PC-9 (cell line): ENCODE measurements around the gene SUSD5. TPM values are rescaled to one million over a fixed set of nuclear protein-coding genes. Genes with fewer than 3 reads are reported as not detected.

Experiments
- BruUV-seq: library from RNA; stranded (reverse); fragments of 400-500 nt; replicated peaks from 2 replicates; lab custom pipeline; 2021; lab: Mats Ljungman, UMichigan
- CTCF ChIA-PET: fragments of 300-600 bp; sonication (Branson Sonifier 250); formaldehyde crosslinking; loops from one replicate; lab custom pipeline; 2022; ENCODE audit warnings: antibody characterized with exemption; lab: Charles Lee
- POLR2A ChIA-PET: fragments of 300-600 bp; sonication (Branson Sonifier 250); formaldehyde crosslinking; loops from one replicate; lab custom pipeline; 2022; ENCODE audit warnings: antibody characterized with exemption; ENCODE audit not compliant: unreplicated experiment; lab: Charles Lee
- DNase-seq, 2 experiments: peaks; one replicate each; pipeline versions ENCODE4 v3.0.0 to v3.0.0-alpha.2; 2015 to 2022; ENCODE audit warnings: mixed read lengths in 1 of 2
- H2AFZ ChIP-seq: fragments of 200-600 bp; sonication (generic); 2 replicates; pipeline ENCODE4 v1.8.1; 2017; ENCODE audit warnings: antibody characterized with exemption
- H3F3A ChIP-seq: fragments of 200-600 bp; sonication (generic); 2 replicates; pipeline ENCODE4 v1.8.1; 2017; ENCODE audit warnings: antibody characterized with exemption, mild to moderate bottlenecking, low read depth; ENCODE audit not compliant: insufficient read depth
- H3K27ac ChIP-seq: fragments of 200-600 bp; sonication (generic); 2 replicates; pipeline ENCODE4 v1.6.1; 2016; ENCODE audit warnings: mixed run types
- H3K27me3 ChIP-seq: fragments of 200-600 bp; sonication (generic); 2 replicates; pipeline ENCODE4 v1.6.1; 2016; ENCODE audit warnings: low read depth, mixed run types; ENCODE audit not compliant: insufficient read depth
- H3K36me3 ChIP-seq: fragments of 200-600 bp; sonication (generic); 2 replicates; pipeline ENCODE4 v1.6.1; 2016; ENCODE audit warnings: low read depth, mixed run types
- H3K4me1 ChIP-seq: fragments of 200-600 bp; sonication (generic); replicated peaks from 2 replicates; pipeline ENCODE4 v1.6.1; 2016; ENCODE audit warnings: mixed run types; ENCODE audit not compliant: insufficient read depth
- H3K4me2 ChIP-seq: fragments of 200-600 bp; sonication (generic); 2 replicates; pipeline ENCODE4 v1.6.1; 2017; ENCODE audit warnings: mixed run types
- H3K4me3 ChIP-seq: fragments of 200-600 bp; sonication (generic); 2 replicates; pipeline ENCODE4 v1.6.1; 2016; ENCODE audit warnings: mixed run types
- H3K79me2 ChIP-seq: fragments of 200-600 bp; sonication (generic); 2 replicates; pipeline ENCODE4 v1.6.1; 2017; ENCODE audit warnings: low read depth, mixed run types
- H3K9me2 ChIP-seq: fragments of 200-600 bp; sonication (generic); 2 replicates; pipeline ENCODE4 v1.8.1; 2017; ENCODE audit warnings: mild to moderate bottlenecking; ENCODE audit not compliant: insufficient read depth
- H3K9me3 ChIP-seq: fragments of 200-600 bp; sonication (generic); 2 replicates; pipeline ENCODE4 v1.8.1; 2016; ENCODE audit warnings: low read depth; ENCODE audit not compliant: insufficient read depth
- H4K20me1 ChIP-seq: fragments of 200-600 bp; sonication (generic); 2 replicates; pipeline ENCODE4 v1.8.1; 2017; ENCODE audit not compliant: insufficient read depth
- CTCF ChIP-seq: fragments of 200-600 bp; sonication (generic); conservative IDR thresholded peaks from 2 replicates; pipeline ENCODE4 v1.6.1; 2017; ENCODE audit warnings: mixed run types, antibody characterized with exemption, mild to moderate bottlenecking, moderate library complexity
- EZH2 ChIP-seq: fragments of 200-600 bp; sonication (generic); IDR thresholded peaks from 2 replicates; pipeline ENCODE4 v1.8.0; 2017; ENCODE audit warnings: antibody characterized with exemption, low read depth
- intact Hi-C: fragments of 100-400 bp; cut with micrococcal nuclease; formaldehyde crosslinking; loops from one replicate; pipeline ENCODE4 v1.10.0; 2022; ENCODE audit not compliant: unreplicated experiment
- total RNA-seq: library from RNA; stranded (reverse); gene quantifications from 2 replicates; pipeline ENCODE4 v1.2.3, GENCODE V29; 2021

SUSD5 gene
- total RNA-seq, 1 experiment from 2014 or later: 0.35 TPM

DNA sequence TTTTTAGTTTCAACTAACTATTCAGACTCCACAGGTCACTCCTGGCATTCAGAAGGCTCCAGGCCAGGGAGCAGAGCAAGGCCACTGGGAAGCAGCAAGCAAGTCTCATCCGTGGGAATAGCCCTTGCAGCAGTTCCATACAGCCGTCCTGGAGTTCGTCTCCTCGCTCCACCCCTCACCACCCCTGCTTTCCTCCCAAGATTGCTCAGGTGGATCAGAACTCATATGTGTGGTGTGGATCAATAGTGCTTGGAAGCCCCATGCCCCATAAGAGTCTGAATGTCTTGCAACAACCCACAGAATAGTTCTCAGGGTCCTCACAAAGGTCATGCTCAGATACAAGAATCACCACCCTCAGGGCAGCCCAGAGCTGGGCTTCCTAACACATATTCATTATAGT lies 44.5 kb downstream of the SUSD5 start:
- no TSS peak for BruUV-seq
- no peaks in the 10 kb centered on the region for H3K4me1 ChIP-seq
- no peaks in the 10 kb centered on the region for H3K79me2 ChIP-seq
- intact Hi-C loops: no loop called here
- H3K9me3 ChIP-seq: no peaks in the 10 kb centered on the region
- H3K9me2 ChIP-seq: no peaks in the 10 kb centered on the region
- H3K27me3 ChIP-seq: no peaks in the 10 kb centered on the region
- no peaks in the 10 kb centered on the region for H3K36me3 ChIP-seq
- POLR2A ChIA-PET: no interaction called here
- no peak overlapping the region for H3K4me2 ChIP-seq
- CTCF ChIA-PET: no interaction called here
- no peak overlapping the region for H3K4me3 ChIP-seq
- no peak overlapping the region for H2AFZ ChIP-seq
- TF ChIP-seq CTCF (no peak), EZH2 (no peak)
- no peak for DNase-seq
- H3K27ac ChIP-seq: no peak overlapping the region
- H4K20me1 ChIP-seq: no peaks in the 10 kb centered on the region
- no peaks in the 10 kb centered on the region for H3F3A ChIP-seq

- no TSS peak for BruUV-seq
- Histone ChIP-seq H3K4me3 (no peak overlapping the region), H3K9me2 (no peaks in the 10 kb centered on the region), H3K4me1 (no peaks in the 10 kb centered on the region), H3K27ac (no peak overlapping the region), H3K79me2 (no peaks in the 10 kb centered on the region), H2AFZ (no peak overlapping the region), H3K36me3 (no peaks in the 10 kb centered on the region), H3K4me2 (no peak overlapping the region), H3K9me3 (no peaks in the 10 kb centered on the region), H3K27me3 (no peaks in the 10 kb centered on the region), H3F3A (no peaks in the 10 kb centered on the region), H4K20me1 (no peaks in the 10 kb centered on the region)
- intact Hi-C loops: no loop called here
- TF ChIP-seq EZH2 (no peak), CTCF (no peak)
- ChIA-PET POLR2A (no interaction called here), CTCF (no interaction called here)
- DNase-seq: no peak
Observed at GRCh38 chr3:33173672-33174071, 44.9 kb downstream of the SUSD5 start.

GRCh38 chr3:33173103-33173502 lies 45.5 kb downstream of the SUSD5 start:
- TF ChIP-seq CTCF: no peak
- no peak for TF ChIP-seq EZH2
- CTCF ChIA-PET: no interaction called here
- no peaks in the 10 kb centered on the region for H3K9me3 ChIP-seq
- no peaks in the 10 kb centered on the region for H3K27me3 ChIP-seq
- H3K4me2 ChIP-seq: no peak overlapping the region
- intact Hi-C loops: no loop called here
- H3K4me3 ChIP-seq: no peak overlapping the region
- H3K27ac ChIP-seq: no peak overlapping the region
- POLR2A ChIA-PET: no interaction called here
- no peaks in the 10 kb centered on the region for H3K4me1 ChIP-seq
- no TSS peak for BruUV-seq
- no peaks in the 10 kb centered on the region for H3F3A ChIP-seq
- no peak overlapping the region for H2AFZ ChIP-seq
- H3K9me2 ChIP-seq: no peaks in the 10 kb centered on the region
- no peaks in the 10 kb centered on the region for H4K20me1 ChIP-seq
- no peaks in the 10 kb centered on the region for H3K36me3 ChIP-seq
- no peak for DNase-seq
- H3K79me2 ChIP-seq: no peaks in the 10 kb centered on the region
